Psoas muscle (tissue), 8 donors: Measurements from ENCODE around the gene FLAD1. TPM values are rescaled to one million over a fixed set of nuclear protein-coding genes. Genes with fewer than 3 reads are reported as not detected.

Experiments used
- ATAC-seq, 4 donors: fragments of 200-7000 bp; cut with Tn5 transposase; one replicate each; pipeline ENCODE4 v1.9.1; 2020; ENCODE audit warnings: moderate library complexity in 3 of 4, mild to moderate bottlenecking in 2 of 4
- DNase-seq, 2 donors: peaks; one replicate each; pipeline ENCODE4 v3.0.0-alpha.2; 2020
- H3K27ac ChIP-seq: fragments of 200-600 bp; one replicate; pipeline ENCODE4 v1.8.0; 2022
- H3K27me3 ChIP-seq, 3 donors: fragments of 200-600 bp in 1 of 3; one replicate each; pipeline versions ENCODE4 v1.6.1 to v1.8.0; 2013 to 2022; ENCODE audit warnings: low read length in 2 of 3, mild to moderate bottlenecking in 2 of 3, moderate library complexity in 1 of 3; ENCODE audit not compliant: insufficient read depth in 3 of 3
- H3K36me3 ChIP-seq, 2 donors: fragments of 200-600 bp in 1 of 2; one replicate each; pipeline versions ENCODE4 v1.6.1 to v1.8.0; 2013 to 2022; ENCODE audit warnings: low read depth in 1 of 2, mild to moderate bottlenecking in 1 of 2, moderate library complexity in 1 of 2; ENCODE audit not compliant: insufficient read depth in 1 of 2
- H3K4me1 ChIP-seq: fragments of 200-600 bp; one replicate; pipeline ENCODE4 v1.8.0; 2022
- H3K4me3 ChIP-seq: fragments of 200-600 bp; one replicate; pipeline ENCODE4 v1.8.0; 2022; ENCODE audit warnings: mild to moderate bottlenecking
- H3K9me3 ChIP-seq: fragments of 200-600 bp; one replicate; pipeline ENCODE4 v1.8.0; 2022
- CTCF ChIP-seq: fragments of 200-600 bp; IDR thresholded peaks from one replicate; pipeline ENCODE4 v1.8.0; 2022; ENCODE audit warnings: antibody characterized with exemption
- WGBS, 3 donors: extraction: QIAGEN DNeasy Blood & Tissue Kit; methylation state at CpG; one replicate each; pipeline versions ENCODE4 v1.1.6 to v1.1.7; 2013; 5-methylcytosine and 5-hydroxymethylcytosine counted together
- intact Hi-C, 2 donors: fragments of 100-400 bp; cut with DNase I; formaldehyde crosslinking; loops; one replicate each; pipeline versions ENCODE4 v1.11.0 to v1.14.2; 2022
- polyA plus RNA-seq, 3 donors: library from polyadenylated mRNA; stranded (reverse); fragments of 200-250 nt; gene quantifications; one replicate each; pipeline ENCODE4 v1.2.3, GENCODE V29; 2013
- total RNA-seq, 4 donors: library from RNA; stranded (reverse); fragmentation: NEBNext Ultra II Directional in 2 of 4; extraction: Animal tissue kit (Norgen Biotek cat#: 25700) in 2 of 4; gene quantifications; one replicate each; pipeline versions ENCODE4 v1.2.1 to v1.2.4, GENCODE V29; 2021 to 2023
- donor health status: healthy with polysubstance abuse.
- donor health status: DM: no; HTN: no; CAD: no; lungs with moderate emphysema.
- donor health status: Bipolar disorder and iron deficiency.
- donor health status: healthy.
- donor health status: DM: yes; HTN: yes; CAD: no.
- donor health status: DM: no; HTN: no; CAD: no.
- donor health status: DM: no; HTN: no; CAD: no.
- donor health status: DM: yes; HTN: yes; CAD: no.

The FLAD1 gene
- total and polyA plus RNA-seq, 7 donors = 24.5 to 52.7 (median 34.9) TPM

- ATAC-seq (no peak), DNase-seq (peak; percentile 15 to 16)
- TF ChIP-seq CTCF = no peak
- WGBS, 3 donors = 73 to 82% (median 77%) methylated on average over 15 to 16 of the region's 16 CpGs
- Histone ChIP-seq H3K36me3 (peaks cover 0 to 30% of the 10 kb centered on the region in 2 donors), H3K9me3 (no peaks in the 10 kb centered on the region), H3K27ac (peak overlapping the region; percentile 88), H3K4me3 (no peak overlapping the region), H3K4me1 (peaks cover 43% of the 10 kb centered on the region), H3K27me3 (no peaks in the 10 kb centered on the region)
- intact Hi-C loops = no loop called here
Measured at GRCh38 chr1:154958681-154959425, 24.3 kb upstream of the FLAD1 start.

GRCh38 chr1:154959426-154959780 is 23.7 kb upstream of the FLAD1 start:
- ATAC-seq = no peak
- H3K36me3 ChIP-seq = peaks cover 0 to 35% of the 10 kb centered on the region in 2 donors
- 88 to 90% (median 89%) methylated on average over 4 to 7 of the region's 7 CpGs for WGBS, 3 donors
- no peak overlapping the region for H3K4me3 ChIP-seq
- peak; percentile 13 to 36 for DNase-seq
- no peaks in the 10 kb centered on the region for H3K9me3 ChIP-seq
- intact Hi-C loops = no loop called here
- no peak for TF ChIP-seq CTCF
- peaks cover 38% of the 10 kb centered on the region for H3K4me1 ChIP-seq
- H3K27ac ChIP-seq = peak overlapping the region; percentile 88
- H3K27me3 ChIP-seq = no peaks in the 10 kb centered on the region

GRCh38 chr1:154960446-154961136 is 22.6 kb upstream of the FLAD1 start:
- intact Hi-C loops = loop anchor here in 1 of 2 donors (5.0 kb wide), 1 partner anchor 42 kb away; the partner anchor contains the start of gene ZBTB7B

More at GRCh38 chr1:154960446-154961136, 22.6 kb upstream of the FLAD1 start:
- ATAC-seq (no peak), DNase-seq (peak; percentile 1 to 23)
- no peak for TF ChIP-seq CTCF
- H3K27me3 ChIP-seq = no peaks in the 10 kb centered on the region
- peaks cover 0 to 47% of the 10 kb centered on the region in 2 donors for H3K36me3 ChIP-seq
- H3K4me3 ChIP-seq = peak overlapping the region; percentile 76
- H3K27ac ChIP-seq = peak overlapping the region; percentile 93
- H3K4me1 ChIP-seq = peaks cover 29% of the 10 kb centered on the region
- H3K9me3 ChIP-seq = no peaks in the 10 kb centered on the region
- 36 to 41% (median 39%) methylated on average over 10 of the region's 10 CpGs for WGBS, 3 donors
